GM10266 (cell line): Measurements from ENCODE around the gene EVA1B.

ENCODE experiments used
- DNase-seq: peaks from one replicate; pipeline ENCODE4 v3.0.0; 2012; ENCODE audit errors: extremely low spot score
- CTCF ChIP-seq: IDR thresholded peaks from 2 replicates; pipeline ENCODE4 v1.5.1; 2012; ENCODE audit warnings: mild to moderate bottlenecking, low read depth; ENCODE audit not compliant: control insufficient read depth, insufficient read depth; ENCODE audit errors: missing control alignments

The EVA1B gene

GRCh38 chr1:36297062-36297461, 26.4 kb downstream of the EVA1B start:
- no peak for DNase-seq

DNA sequence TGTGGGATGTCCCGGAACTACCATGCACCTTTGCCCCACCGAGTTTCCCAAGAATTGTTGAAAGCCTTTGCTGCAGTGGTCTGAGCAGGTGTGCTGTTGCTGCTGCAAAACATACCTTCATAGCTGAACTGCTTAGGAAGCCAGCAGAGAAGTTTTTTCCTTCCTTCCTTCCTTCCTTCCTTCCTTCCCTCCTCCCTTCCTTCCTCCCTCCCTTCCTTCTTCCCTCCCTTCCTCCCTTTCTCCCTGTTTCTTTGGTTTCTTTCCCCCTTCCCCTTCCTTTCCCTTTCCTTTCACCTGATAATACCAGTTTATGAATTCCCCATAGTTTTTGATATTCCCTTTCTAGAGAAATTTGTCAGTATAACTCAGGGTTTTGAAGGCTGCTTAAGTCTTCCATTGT, 28.1 kb downstream of the EVA1B start:
- no peak for DNase-seq

More at GRCh38 chr1:36297062-36297461, 26.4 kb downstream of the EVA1B start:
- TF ChIP-seq CTCF = no peak

GRCh38 chr1:36287595-36287994, 35.9 kb downstream of the EVA1B start:
- TF ChIP-seq CTCF = no peak
- no peak for DNase-seq

More for the DNA sequence above, 28.1 kb downstream of the EVA1B start:
- no peak for TF ChIP-seq CTCF

- TF ChIP-seq CTCF = no peak
- DNase-seq = no peak
Observed at GRCh38 chr1:36286802-36287201, 36.6 kb downstream of the EVA1B start.

DNA sequence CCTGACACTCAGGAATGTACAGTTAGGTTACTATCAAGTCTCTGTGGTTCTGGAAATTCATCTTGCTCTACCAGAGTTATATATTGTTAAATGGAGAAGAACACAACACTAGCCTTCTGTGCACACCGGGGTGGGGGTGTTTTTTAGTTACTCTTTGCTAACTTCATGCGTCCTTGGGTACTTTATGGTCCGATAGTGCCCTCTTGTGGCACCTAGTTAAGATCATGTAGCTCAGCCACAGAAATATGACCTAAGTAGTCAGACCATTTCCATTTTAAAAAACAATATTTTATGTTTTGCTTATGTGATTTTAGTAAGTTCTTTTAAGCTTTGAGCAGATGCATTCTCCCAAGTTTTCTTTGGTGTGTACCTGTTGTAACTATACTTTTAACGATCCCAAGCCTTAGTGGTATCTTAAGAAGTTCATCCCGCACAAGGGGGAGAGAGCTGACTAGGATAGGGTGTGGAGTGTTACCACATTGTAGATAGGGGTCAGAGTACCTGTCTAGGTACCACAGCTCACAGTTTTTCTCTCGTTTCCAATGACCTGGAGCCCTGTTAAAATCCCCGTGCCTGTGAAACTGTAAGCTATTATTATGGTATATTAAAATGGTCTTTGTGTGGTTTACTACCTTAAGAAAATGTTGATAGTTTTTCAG, 37.9 kb downstream of the EVA1B start:
- DNase-seq = peak; percentile 65
- TF ChIP-seq CTCF = peak; percentile 56

DNA sequence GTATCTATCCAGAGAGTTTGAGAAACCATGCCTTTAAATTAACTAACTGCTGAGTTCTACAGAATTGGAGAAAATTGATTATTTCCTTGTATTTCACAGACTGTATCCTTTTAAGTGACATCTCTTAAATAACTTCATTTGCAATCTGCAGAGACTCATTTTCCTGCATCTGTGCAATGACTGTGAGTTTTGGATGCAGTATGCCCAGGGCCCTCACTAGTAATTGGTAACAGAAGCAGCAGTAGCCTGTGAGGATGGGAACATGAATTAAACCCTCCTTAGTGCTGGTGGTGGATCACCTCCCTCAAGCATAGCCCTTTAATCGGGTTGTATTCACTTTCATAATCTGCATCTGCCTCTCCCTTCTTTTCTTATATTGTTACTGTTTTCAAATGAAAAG, 38.9 kb downstream of the EVA1B start:
- no peak for DNase-seq
- TF ChIP-seq CTCF = no peak

DNA sequence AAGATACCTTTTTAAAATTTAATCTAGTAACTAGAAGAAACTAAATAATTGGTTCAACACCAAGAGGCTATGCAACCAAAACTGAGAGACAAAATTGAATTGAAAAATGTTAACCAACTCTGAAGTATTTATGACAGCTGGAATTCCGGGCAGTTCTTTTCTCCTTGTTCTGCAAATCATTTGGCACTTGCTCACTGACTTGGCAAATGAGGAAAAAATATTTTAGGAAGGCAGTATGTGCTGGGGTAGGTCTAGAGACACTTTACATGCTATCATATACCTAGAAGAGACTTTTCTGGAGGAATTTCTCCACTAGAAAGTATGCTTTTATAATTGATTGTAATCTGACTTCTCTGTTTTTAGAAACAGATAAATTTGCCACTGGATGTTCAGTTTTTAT, 39.4 kb downstream of the EVA1B start:
- no peak for DNase-seq
- no peak for TF ChIP-seq CTCF
